Measurements from ENCODE around the gene ZDHHC8.
A peak's percentile ranks its signal among the peaks of the same experiment; 100 is the strongest.

Gene ZDHHC8

GRCh38 chr22:20171288-20172140, 39.9 kb downstream of the ZDHHC8 start:
- Histone ChIP-seq H3K36me3 (ENCODE audit: insufficient read depth, low read length) (no peaks in the 10 kb centered on the region), H3K4me3 (no peak overlapping the region), H3K9ac (ENCODE audit: insufficient read length) (no peak overlapping the region), H3K9me3 (ENCODE audit: low read depth, low read length) (no peaks in the 10 kb centered on the region), H3K27ac (no peak overlapping the region)
- TF ChIP-seq FOXP2 (optimal IDR thresholded peaks at IDR 0.05; ENCODE audit: control extremely low read depth, extremely low read length, insufficient read depth): no peak
- no peak for TF ChIP-seq POLR2AphosphoS5 (IDR thresholded peaks at IDR 0.05; ENCODE audit: borderline replicate concordance, low read depth, low read length)
- TF ChIP-seq EZH2 (IDR thresholded peaks at IDR 0.05): no peak
- no peak for DNase-seq (ENCODE audit: low read depth, low spot score)

GRCh38 chr22:20172141-20172613, 40.6 kb downstream of the ZDHHC8 start:
- no peak for DNase-seq (ENCODE audit: low read depth, low spot score)
- Histone ChIP-seq H3K9me3 (ENCODE audit: low read depth, low read length) (no peaks in the 10 kb centered on the region), H3K4me3 (no peak overlapping the region), H3K36me3 (ENCODE audit: insufficient read depth, low read length) (no peaks in the 10 kb centered on the region), H3K9ac (ENCODE audit: insufficient read length) (no peak overlapping the region), H3K27ac (no peak overlapping the region)
- TF ChIP-seq EZH2 (IDR thresholded peaks at IDR 0.05) (no peak), FOXP2 (optimal IDR thresholded peaks at IDR 0.05; ENCODE audit: control extremely low read depth, extremely low read length, insufficient read depth) (no peak), POLR2AphosphoS5 (IDR thresholded peaks at IDR 0.05; ENCODE audit: borderline replicate concordance, low read depth, low read length) (no peak)

- Histone ChIP-seq H3K4me3 (no peak overlapping the region), H3K27ac (no peak overlapping the region), H3K9me3 (ENCODE audit: low read depth, low read length) (no peaks in the 10 kb centered on the region), H3K9ac (ENCODE audit: insufficient read length) (no peak overlapping the region), H3K36me3 (ENCODE audit: insufficient read depth, low read length) (no peaks in the 10 kb centered on the region)
- DNase-seq (ENCODE audit: low read depth, low spot score): no peak
- TF ChIP-seq POLR2AphosphoS5 (IDR thresholded peaks at IDR 0.05; ENCODE audit: borderline replicate concordance, low read depth, low read length): no peak
- TF ChIP-seq EZH2 (IDR thresholded peaks at IDR 0.05): no peak
- no peak for TF ChIP-seq FOXP2 (optimal IDR thresholded peaks at IDR 0.05; ENCODE audit: control extremely low read depth, extremely low read length, insufficient read depth)
These were observed 41.6 kb downstream of the ZDHHC8 start for GRCh38 chr22:20173246-20173645.

GRCh38 chr22:20173772-20174171, 42.2 kb downstream of the ZDHHC8 start:
- Histone ChIP-seq H3K36me3 (ENCODE audit: insufficient read depth, low read length) (no peaks in the 10 kb centered on the region), H3K27ac (no peak overlapping the region), H3K4me3 (no peak overlapping the region), H3K9ac (ENCODE audit: insufficient read length) (no peak overlapping the region), H3K9me3 (ENCODE audit: low read depth, low read length) (no peaks in the 10 kb centered on the region)
- DNase-seq (ENCODE audit: low read depth, low spot score): no peak
- TF ChIP-seq EZH2 (IDR thresholded peaks at IDR 0.05) (no peak), POLR2AphosphoS5 (IDR thresholded peaks at IDR 0.05; ENCODE audit: borderline replicate concordance, low read depth, low read length) (no peak), FOXP2 (optimal IDR thresholded peaks at IDR 0.05; ENCODE audit: control extremely low read depth, extremely low read length, insufficient read depth) (no peak)

- H3K9me3 ChIP-seq (ENCODE audit: low read depth, low read length): no peaks in the 10 kb centered on the region
- peak; percentile 10 for DNase-seq (ENCODE audit: low read depth, low spot score)
- H3K27ac ChIP-seq: peak overlapping the region; percentile 42; the same call in 1 of the 2 replicates
- H3K4me3 ChIP-seq: 0 out of 2 replicates have a peak overlapping the region, but pooled peaks have one; percentile 28
- H3K36me3 ChIP-seq (ENCODE audit: insufficient read depth, low read length): no peaks in the 10 kb centered on the region
- H3K9ac ChIP-seq (ENCODE audit: insufficient read length): no peak overlapping the region
- TF ChIP-seq FOXP2 (optimal IDR thresholded peaks at IDR 0.05; ENCODE audit: control extremely low read depth, extremely low read length, insufficient read depth) (peak; percentile 9), POLR2AphosphoS5 (IDR thresholded peaks at IDR 0.05; ENCODE audit: borderline replicate concordance, low read depth, low read length) (no peak)
These were observed 43.4 kb downstream of the ZDHHC8 start for GRCh38 chr22:20174785-20175596.

- no peaks in the 10 kb centered on the region for H3K36me3 ChIP-seq (ENCODE audit: insufficient read depth, low read length)
- TF ChIP-seq FOXP2 (optimal IDR thresholded peaks at IDR 0.05; ENCODE audit: control extremely low read depth, extremely low read length, insufficient read depth): no peak
- TF ChIP-seq POLR2AphosphoS5 (IDR thresholded peaks at IDR 0.05; ENCODE audit: borderline replicate concordance, low read depth, low read length): no peak
- TF ChIP-seq EZH2 (IDR thresholded peaks at IDR 0.05): no peak
- no peaks in the 10 kb centered on the region for H3K9me3 ChIP-seq (ENCODE audit: low read depth, low read length)
- DNase-seq (ENCODE audit: low read depth, low spot score): no peak
- H3K4me3 ChIP-seq: 0 out of 2 replicates have a peak overlapping the region, but pooled peaks have one; percentile 28
- no peak overlapping the region for H3K9ac ChIP-seq (ENCODE audit: insufficient read length)
- peak overlapping the region; percentile 42; the same call in 1 of the 2 replicates for H3K27ac ChIP-seq
These were observed 43.9 kb downstream of the ZDHHC8 start for GRCh38 chr22:20175597-20175900.

- H3K9ac ChIP-seq (ENCODE audit: insufficient read length): no peak overlapping the region
- no peaks in the 10 kb centered on the region for H3K9me3 ChIP-seq (ENCODE audit: low read depth, low read length)
- DNase-seq (ENCODE audit: low read depth, low spot score): no peak
- no peak overlapping the region for H3K4me3 ChIP-seq
- no peak for TF ChIP-seq EZH2 (IDR thresholded peaks at IDR 0.05)
- TF ChIP-seq FOXP2 (optimal IDR thresholded peaks at IDR 0.05; ENCODE audit: control extremely low read depth, extremely low read length, insufficient read depth): no peak
- TF ChIP-seq POLR2AphosphoS5 (IDR thresholded peaks at IDR 0.05; ENCODE audit: borderline replicate concordance, low read depth, low read length): no peak
- no peak overlapping the region for H3K27ac ChIP-seq
- H3K36me3 ChIP-seq (ENCODE audit: insufficient read depth, low read length): no peaks in the 10 kb centered on the region
These were observed 44.9 kb downstream of the ZDHHC8 start for GRCh38 chr22:20176421-20177085.

Measured in SK-N-MC (cell line).